Spinal cord (tissue), 10 donors: ENCODE data around the gene LY6G6C. TPM values are rescaled to one million over a fixed set of nuclear protein-coding genes. Genes with fewer than 3 reads are reported as not detected.

ENCODE experiments used
- DNase-seq, 6 donors: peaks; one replicate each; pipeline versions ENCODE4 v3.0.0 to v3.0.0-alpha.2; 2013 to 2015; ENCODE audit warnings: low spot score in 6 of 6, low read depth in 4 of 6
- H3K27ac ChIP-seq: one replicate; pipeline ENCODE4 v1.5.1; 2013; ENCODE audit warnings: low read depth, low read length, control low read depth
- H3K27me3 ChIP-seq: one replicate; pipeline ENCODE4 v1.6.1; 2013; ENCODE audit warnings: low read length; ENCODE audit not compliant: control insufficient read depth, insufficient read depth
- H3K36me3 ChIP-seq: one replicate; pipeline ENCODE4 v1.6.1; 2013; ENCODE audit warnings: low read length; ENCODE audit not compliant: control insufficient read depth, insufficient read depth
- H3K4me1 ChIP-seq: one replicate; pipeline ENCODE4 v1.6.1; 2013; ENCODE audit warnings: low read length; ENCODE audit not compliant: control insufficient read depth, insufficient read depth
- H3K4me3 ChIP-seq: one replicate; pipeline ENCODE4 v1.5.1; 2013; ENCODE audit warnings: low read depth, low read length, control low read depth
- H3K9me3 ChIP-seq: one replicate; pipeline ENCODE4 v1.6.1; 2013; ENCODE audit warnings: low read length; ENCODE audit not compliant: control insufficient read depth, insufficient read depth
- WGBS: methylation state at CpG from one replicate; pipeline ENCODE4 v1.1.5; 2013; ENCODE audit warnings: missing lambda C conversion rate; ENCODE audit not compliant: insufficient coverage; 5-methylcytosine and 5-hydroxymethylcytosine counted together
- polyA plus RNA-seq, 2 donors: library from polyadenylated mRNA; unstranded; fragments of 120-200 nt; gene quantifications; one replicate each; pipeline ENCODE4 v1.2.1, GENCODE V29; 2013; ENCODE audit not compliant: insufficient read length in 2 of 2
- total RNA-seq, 2 donors: library from RNA; depleted of rRNA in 1 of 2; stranded (reverse); fragments of 120-200 nt in 1 of 2; fragments of >200 nt in 1 of 2; gene quantifications; one replicate each; pipeline versions ENCODE4 v1.2.3 to v1.2.4, GENCODE V29; 2013 to 2014
- donor health status: healthy.

LY6G6C gene
- total and polyA plus RNA-seq, 4 donors: 0.17 to 1.2 (median 0.71) TPM; not detected in 1

- peaks cover 10% of the 10 kb centered on the region for H3K36me3 ChIP-seq
- H3K27ac ChIP-seq: no peak overlapping the region
- WGBS: 71% methylated on average over 1 of the region's 1 CpG
Observed at GRCh38 chr6:31744422-31744821, 22.9 kb upstream of the LY6G6C start.

GRCh38 chr6:31742894-31743293 lies 21.3 kb upstream of the LY6G6C start:
- Histone ChIP-seq H3K4me3 (no peak overlapping the region), H3K27me3 (no peaks in the 10 kb centered on the region), H3K4me1 (peaks cover 21% of the 10 kb centered on the region), H3K27ac (no peak overlapping the region), H3K36me3 (peaks cover 10% of the 10 kb centered on the region), H3K9me3 (no peaks in the 10 kb centered on the region)
- WGBS: 100% methylated on average over 2 of the region's 3 CpGs
- DNase-seq: no peak

More at GRCh38 chr6:31744422-31744821, 22.9 kb upstream of the LY6G6C start:
- no peak for DNase-seq
- Histone ChIP-seq H3K4me1 (peaks cover 13% of the 10 kb centered on the region), H3K4me3 (no peak overlapping the region), H3K27me3 (no peaks in the 10 kb centered on the region), H3K9me3 (no peaks in the 10 kb centered on the region)

GRCh38 chr6:31741815-31742214 lies 20.3 kb upstream of the LY6G6C start:
- peaks cover 24% of the 10 kb centered on the region for H3K4me1 ChIP-seq
- DNase-seq: no peak
- H3K36me3 ChIP-seq: peaks cover 4% of the 10 kb centered on the region
- H3K9me3 ChIP-seq: no peaks in the 10 kb centered on the region
- H3K27me3 ChIP-seq: no peaks in the 10 kb centered on the region
- H3K4me3 ChIP-seq: no peak overlapping the region
- H3K27ac ChIP-seq: no peak overlapping the region
- 89% methylated on average over 1 of the region's 2 CpGs for WGBS

GRCh38 chr6:31740397-31741223 lies 19.1 kb upstream of the LY6G6C start:
- WGBS: 12% methylated on average over 23 of the region's 29 CpGs
- peak overlapping the region; percentile 88 for H3K27ac ChIP-seq
- H3K36me3 ChIP-seq: peaks cover 4% of the 10 kb centered on the region
- no peaks in the 10 kb centered on the region for H3K27me3 ChIP-seq
- H3K4me1 ChIP-seq: peaks cover 26% of the 10 kb centered on the region
- no peaks in the 10 kb centered on the region for H3K9me3 ChIP-seq
- H3K4me3 ChIP-seq: peak overlapping the region; percentile 97
- DNase-seq: no peak

GRCh38 chr6:31739639-31740396 lies 18.3 kb upstream of the LY6G6C start, which contains the start of gene MSH5:
Gene MSH5, plus strand, starts transcription at chr6:31740005. Its CDS starts 462 bp downstream, at chr6:31740467.
- Histone ChIP-seq H3K27ac (peak within 1 kb of the TSS; percentile 88), H3K4me3 (peak within 1 kb of the TSS; percentile 97)
- WGBS: under 1% methylated on average over 52 of the region's 58 CpGs

GRCh38 chr6:31737991-31738979 lies 16.7 kb upstream of the LY6G6C start:
- peaks cover 41% of the 10 kb centered on the region for H3K4me1 ChIP-seq
- 39% methylated on average over 4 of the region's 6 CpGs for WGBS
- H3K27ac ChIP-seq: peak overlapping the region; percentile 84
- H3K4me3 ChIP-seq: no peak overlapping the region
- DNase-seq: peak in 2 of 6 donors; percentile 23 to 65
- H3K27me3 ChIP-seq: peaks cover 2% of the 10 kb centered on the region
- no peaks in the 10 kb centered on the region for H3K9me3 ChIP-seq
- peaks cover 7% of the 10 kb centered on the region for H3K36me3 ChIP-seq

More at GRCh38 chr6:31739639-31740396, 18.3 kb upstream of the LY6G6C start, which contains the start of gene MSH5:
- Histone ChIP-seq H3K27me3 (peaks cover 2% of the 10 kb centered on the region), H3K9me3 (no peaks in the 10 kb centered on the region), H3K36me3 (peaks cover 4% of the 10 kb centered on the region), H3K4me1 (peaks cover 32% of the 10 kb centered on the region)
- peak; percentile 91 to 100 (median 98) for DNase-seq

GRCh38 chr6:31737315-31737990 lies 15.9 kb upstream of the LY6G6C start:
- peak in 2 of 6 donors; percentile 27 to 44 for DNase-seq
- Histone ChIP-seq H3K27ac (peak overlapping the region; percentile 84), H3K9me3 (no peaks in the 10 kb centered on the region), H3K4me3 (no peak overlapping the region), H3K27me3 (peaks cover 2% of the 10 kb centered on the region), H3K36me3 (peaks cover 8% of the 10 kb centered on the region), H3K4me1 (peaks cover 41% of the 10 kb centered on the region)
- WGBS: 29% methylated on average over 5 of the region's 7 CpGs

GRCh38 chr6:31736768-31737314 lies 15.3 kb upstream of the LY6G6C start:
- Histone ChIP-seq H3K27ac (peak overlapping the region; percentile 84), H3K4me3 (peak overlapping the region; percentile 68), H3K36me3 (peaks cover 6% of the 10 kb centered on the region), H3K27me3 (peaks cover 2% of the 10 kb centered on the region), H3K9me3 (no peaks in the 10 kb centered on the region), H3K4me1 (peaks cover 41% of the 10 kb centered on the region)
- no peak for DNase-seq
- 55% methylated on average over 7 of the region's 10 CpGs for WGBS
